GM10847 (cell line): ENCODE results near the gene TATDN3.

Experiments used
- POLR2A ChIP-seq: IDR thresholded peaks from 2 replicates; pipeline ENCODE4 v1.6.1; 2011; ENCODE audit not compliant: insufficient read length; ENCODE audit errors: extremely low read depth

Gene TATDN3

GRCh38 chr1:212814537-212815334, 23.0 kb downstream of the TATDN3 start:
- TF ChIP-seq POLR2A = no peak

GRCh38 chr1:212816567-212817278, 25.0 kb downstream of the TATDN3 start:
- no peak for TF ChIP-seq POLR2A

- no peak for TF ChIP-seq POLR2A
Measured at GRCh38 chr1:212819726-212820125, 28.0 kb downstream of the TATDN3 start.

- TF ChIP-seq POLR2A = no peak
Measured at GRCh38 chr1:212820969-212821368, 29.3 kb downstream of the TATDN3 start.

GRCh38 chr1:212822956-212823355, 31.3 kb downstream of the TATDN3 start:
- no peak for TF ChIP-seq POLR2A

GRCh38 chr1:212824201-212824600, 32.5 kb downstream of the TATDN3 start:
- TF ChIP-seq POLR2A = no peak

GRCh38 chr1:212825798-212826452, 34.2 kb downstream of the TATDN3 start:
- no peak for TF ChIP-seq POLR2A

- no peak for TF ChIP-seq POLR2A
Measured at GRCh38 chr1:212827171-212827776, 35.6 kb downstream of the TATDN3 start.

GRCh38 chr1:212827831-212828278, 36.2 kb downstream of the TATDN3 start:
- no peak for TF ChIP-seq POLR2A

GRCh38 chr1:212828395-212828794, 36.7 kb downstream of the TATDN3 start:
- TF ChIP-seq POLR2A = no peak

- no peak for TF ChIP-seq POLR2A
Measured at GRCh38 chr1:212838145-212838544, 46.5 kb downstream of the TATDN3 start.

GRCh38 chr1:212847549-212847948, 55.9 kb downstream of the TATDN3 start, which contains the start of gene SPATA45:
SPATA45 (minus strand) TSS chr1:212847649; CDS start chr1:212836149, 11,500 bp downstream.
- no peak for TF ChIP-seq POLR2A

GRCh38 chr1:212852105-212852688, 60.5 kb downstream of the TATDN3 start:
- TF ChIP-seq POLR2A = no peak

- TF ChIP-seq POLR2A = no peak
Measured at GRCh38 chr1:212853658-212854057, 62.0 kb downstream of the TATDN3 start.

GRCh38 chr1:212856755-212857154, 65.1 kb downstream of the TATDN3 start:
- TF ChIP-seq POLR2A = no peak
